Skin epidermis (tissue), 12 donors: ENCODE measurements around the gene TMEM150A.
"Not testable (repeated sequence)": the region's sequence is repeated elsewhere in the genome, so short reads cannot be mapped to it uniquely, and the experiment has no call there.

Experiments
- H3K27ac ChIP-seq, 21 experiments: fragments of 200-600 bp; sonication (generic) in 11 of 21; one replicate each; pipeline ENCODE4 v1.5.0; 2020; ENCODE audit warnings: mild to moderate bottlenecking in 3 of 21, inconsistent platforms in 2 of 21, moderate library complexity in 2 of 21
- H3K4me3 ChIP-seq, 7 experiments: fragments of 200-600 bp; sonication (generic) in 2 of 7; one replicate each; pipeline ENCODE4 v1.5.0; 2020; ENCODE audit warnings: inconsistent platforms in 2 of 7, mild to moderate bottlenecking in 2 of 7, moderate library complexity in 1 of 7

TMEM150A gene, protein sequence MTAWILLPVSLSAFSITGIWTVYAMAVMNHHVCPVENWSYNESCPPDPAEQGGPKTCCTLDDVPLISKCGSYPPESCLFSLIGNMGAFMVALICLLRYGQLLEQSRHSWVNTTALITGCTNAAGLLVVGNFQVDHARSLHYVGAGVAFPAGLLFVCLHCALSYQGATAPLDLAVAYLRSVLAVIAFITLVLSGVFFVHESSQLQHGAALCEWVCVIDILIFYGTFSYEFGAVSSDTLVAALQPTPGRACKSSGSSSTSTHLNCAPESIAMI

DNA sequence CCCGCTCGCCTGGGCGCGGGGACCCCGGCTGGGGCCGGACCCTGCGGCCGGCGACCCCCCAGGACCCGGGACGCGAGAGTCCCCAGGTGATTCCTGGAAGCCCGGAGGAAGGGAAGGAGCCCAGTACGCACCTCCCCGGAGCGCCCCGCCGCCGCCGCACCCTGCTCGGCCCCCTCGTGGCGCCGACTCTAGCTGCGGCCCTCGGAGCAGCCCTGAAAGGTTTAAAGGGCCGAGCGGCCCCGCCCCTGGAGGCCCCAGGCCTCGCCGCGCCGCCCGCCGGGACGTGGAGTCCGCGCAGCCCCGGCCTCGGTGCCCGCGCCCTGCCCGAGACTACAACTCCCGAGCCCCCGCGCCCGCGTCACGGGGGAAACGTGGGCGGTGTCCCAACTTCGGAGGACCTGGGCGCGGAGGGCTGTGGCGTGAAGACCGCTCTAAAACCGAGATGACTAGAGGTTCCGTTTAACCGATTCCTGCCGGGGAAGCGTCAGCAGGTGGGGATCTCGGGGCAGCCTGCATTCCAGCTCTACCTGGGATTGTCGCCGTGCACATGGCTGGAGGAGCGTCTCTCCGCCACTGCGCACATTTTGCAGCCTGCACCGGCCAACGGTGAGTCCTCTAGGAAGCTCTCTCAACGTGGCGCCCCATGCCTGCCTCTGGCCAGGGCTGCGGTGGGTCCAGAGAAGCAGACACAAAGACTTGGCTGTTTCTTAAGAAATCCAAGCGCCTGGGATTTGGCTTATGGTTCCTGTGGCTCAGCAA lies at the start of gene TMEM150A:
Gene TMEM150A (minus strand): TSS at position 223 of the 759 bp plus-strand sequence. CDS start 750 bp downstream, outside the sequence.
- peak within 1 kb of the TSS in 20 of 21 experiments; percentile 52 to 96 (median 84) for H3K27ac ChIP-seq
- H3K4me3 ChIP-seq, result peak within 1 kb of the TSS; percentile 58 to 85 (median 75)

DNA sequence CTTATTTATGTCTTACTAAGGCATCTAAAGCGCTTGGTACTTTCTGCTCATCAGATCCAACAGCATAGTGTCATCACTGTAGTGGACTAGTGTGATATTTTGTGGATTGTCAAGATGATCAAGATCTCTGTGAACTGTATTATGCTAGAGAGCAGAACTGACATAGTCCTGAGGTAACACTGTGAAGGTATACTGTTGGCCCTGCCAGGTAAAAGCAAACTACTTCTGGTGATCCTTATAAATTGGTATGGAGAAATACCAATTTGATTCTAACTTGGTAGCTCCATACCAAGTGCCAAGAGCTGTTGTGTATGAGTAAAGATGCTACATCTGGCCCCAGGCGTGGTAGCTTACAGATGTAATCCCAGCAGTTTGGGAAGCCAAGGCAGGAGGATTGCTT lies 49.6 kb upstream of the TMEM150A start:
- Histone ChIP-seq H3K4me3 (no peak overlapping the region), H3K27ac (no peak overlapping the region)

DNA sequence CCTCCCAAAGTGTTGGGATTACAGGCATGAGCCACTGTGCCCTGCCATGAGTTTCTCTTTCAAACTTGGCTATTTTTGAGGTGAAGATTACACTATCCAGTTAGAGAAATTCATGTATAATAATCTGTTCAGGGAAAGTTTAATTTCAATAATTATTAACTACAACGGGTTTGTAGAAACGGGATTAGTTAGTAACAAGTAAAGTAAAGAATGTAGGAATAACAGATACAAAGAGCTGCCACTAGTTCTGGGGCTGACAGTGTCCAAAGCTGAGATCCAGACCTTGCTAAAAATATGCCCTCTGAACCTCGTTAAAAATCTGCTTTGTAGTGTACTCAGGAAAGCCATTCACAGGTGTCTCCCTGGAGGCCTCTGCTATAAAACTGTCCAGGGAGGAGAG lies 48.6 kb upstream of the TMEM150A start:
- Histone ChIP-seq H3K4me3 (no peak overlapping the region), H3K27ac (no peak overlapping the region)

DNA sequence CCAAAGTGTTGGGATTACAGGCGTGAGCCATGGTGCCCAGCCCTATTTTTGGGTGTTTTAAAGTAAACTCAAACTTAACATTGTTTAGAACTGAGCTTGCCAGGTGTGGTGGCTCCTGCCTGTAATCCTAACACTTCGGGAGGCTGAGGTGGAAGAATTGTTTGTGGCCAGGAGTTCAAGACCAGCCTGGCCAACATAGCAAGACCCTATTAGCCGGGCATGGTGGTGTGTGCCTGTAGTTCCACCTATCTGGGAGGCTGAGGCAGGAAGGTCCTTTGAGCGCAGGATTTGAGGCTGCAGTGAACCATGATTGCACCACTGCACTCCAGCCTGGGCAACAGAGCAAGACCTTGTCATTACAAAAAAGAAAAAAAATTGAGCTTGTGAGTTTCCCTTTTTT lies 48.0 kb upstream of the TMEM150A start:
- Histone ChIP-seq H3K4me3 (no peak overlapping the region), H3K27ac (no peak overlapping the region)

DNA sequence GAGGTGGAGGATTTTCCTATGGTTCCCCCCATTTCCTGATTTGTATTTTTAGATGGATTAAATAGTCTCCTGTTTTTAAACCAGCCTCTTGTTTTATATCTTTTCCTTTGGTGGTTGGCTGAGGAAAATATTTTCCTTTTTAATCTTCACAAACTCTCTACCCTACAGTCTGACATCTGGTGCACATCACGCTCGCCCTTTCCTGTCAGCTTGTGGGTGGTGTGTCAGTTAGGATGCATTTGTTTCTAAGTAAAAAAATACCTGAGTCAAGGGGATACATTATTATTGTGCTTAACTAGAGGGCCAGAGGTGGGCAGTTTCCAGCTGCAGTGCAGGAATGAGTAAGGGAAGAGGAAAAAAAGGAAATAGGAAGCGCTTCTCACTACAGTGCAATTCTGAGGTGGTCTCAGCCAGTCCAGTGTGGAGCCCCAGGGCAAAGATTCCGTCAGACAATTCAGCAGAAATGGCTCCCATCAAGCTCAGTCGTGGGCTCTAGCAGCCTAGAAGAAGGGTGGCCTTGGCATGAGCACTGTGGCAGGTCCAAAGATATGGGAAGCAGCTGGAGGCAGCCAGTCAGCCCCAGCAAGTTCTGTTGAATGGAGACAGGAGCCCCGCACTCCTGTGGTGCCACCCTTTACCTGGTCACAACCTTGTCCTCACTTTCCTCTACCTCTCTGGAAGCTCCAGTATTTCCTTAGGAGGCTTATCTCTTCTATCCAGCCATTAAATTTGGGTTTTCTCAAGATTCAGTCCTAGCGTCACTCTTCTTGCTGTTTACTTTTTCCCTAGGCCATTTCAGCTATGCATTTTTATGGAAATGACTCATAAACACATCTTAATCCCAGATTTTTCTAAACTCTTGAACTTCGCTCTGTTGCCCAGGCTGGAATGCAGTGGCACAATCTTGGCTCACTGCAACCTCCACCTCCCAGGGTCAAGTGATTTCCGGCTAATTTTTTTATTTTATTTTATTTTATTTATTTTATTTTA lies 47.0 kb upstream of the TMEM150A start:
- no peak overlapping the region for H3K27ac ChIP-seq
- no peak overlapping the region for H3K4me3 ChIP-seq

DNA sequence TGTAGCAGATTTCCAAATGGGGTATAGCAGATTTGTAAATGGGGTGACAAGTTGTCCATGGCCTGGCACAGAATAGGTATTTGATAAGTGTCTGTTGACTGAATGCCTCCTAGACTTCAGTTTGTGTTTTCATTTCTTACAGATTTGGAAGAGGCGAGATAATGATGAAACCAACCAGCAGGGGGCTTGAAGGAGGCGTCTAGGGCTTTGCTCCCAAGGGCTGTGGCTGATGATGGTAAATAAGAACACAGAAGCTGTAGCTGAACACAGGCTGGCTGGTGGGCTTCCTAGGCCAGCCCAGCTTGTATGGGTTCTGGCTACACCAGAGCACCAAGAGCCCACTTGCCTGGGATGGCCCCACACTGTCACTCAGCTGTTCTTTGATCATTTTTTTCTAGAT lies 46.1 kb upstream of the TMEM150A start:
- no peak overlapping the region for H3K4me3 ChIP-seq
- peak overlapping the region in 1 of 21 experiments; percentile 0 for H3K27ac ChIP-seq

DNA sequence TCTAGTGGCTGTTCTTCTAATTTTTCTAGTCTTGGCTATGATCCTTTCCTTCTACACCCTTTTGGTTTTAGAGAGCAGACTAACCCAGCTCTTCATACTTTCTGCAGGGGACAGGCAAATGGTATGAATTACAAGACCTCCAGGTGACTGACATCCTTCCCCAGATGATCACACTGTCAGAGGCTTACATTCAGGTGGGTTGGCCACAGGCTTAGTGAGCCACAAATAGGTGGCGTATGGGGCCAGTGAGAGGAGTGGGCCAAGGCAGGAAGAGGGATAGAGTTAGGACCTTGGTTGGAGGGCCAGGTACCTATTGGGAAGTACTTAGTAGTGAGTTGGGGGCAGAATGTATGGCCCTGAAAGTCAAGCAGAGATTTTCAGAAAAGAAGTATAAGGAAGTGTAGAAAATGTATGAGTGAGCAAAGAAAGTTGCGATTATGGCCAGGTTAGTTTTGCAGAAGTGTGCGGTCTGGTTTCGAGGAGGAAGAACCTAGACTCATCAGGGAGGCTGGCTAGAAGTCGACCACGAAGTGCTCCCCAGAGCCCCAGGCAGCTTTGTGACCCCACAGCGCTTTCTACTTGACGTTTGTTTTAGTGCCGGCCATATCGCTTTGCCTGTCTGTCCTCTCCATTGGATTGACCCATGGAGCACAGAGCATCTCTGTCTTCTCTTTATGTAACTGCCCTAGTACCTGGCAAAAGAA lies 45.5 kb upstream of the TMEM150A start:
- Histone ChIP-seq H3K27ac (peak overlapping the region in 1 of 21 experiments; percentile 0), H3K4me3 (no peak overlapping the region)

DNA sequence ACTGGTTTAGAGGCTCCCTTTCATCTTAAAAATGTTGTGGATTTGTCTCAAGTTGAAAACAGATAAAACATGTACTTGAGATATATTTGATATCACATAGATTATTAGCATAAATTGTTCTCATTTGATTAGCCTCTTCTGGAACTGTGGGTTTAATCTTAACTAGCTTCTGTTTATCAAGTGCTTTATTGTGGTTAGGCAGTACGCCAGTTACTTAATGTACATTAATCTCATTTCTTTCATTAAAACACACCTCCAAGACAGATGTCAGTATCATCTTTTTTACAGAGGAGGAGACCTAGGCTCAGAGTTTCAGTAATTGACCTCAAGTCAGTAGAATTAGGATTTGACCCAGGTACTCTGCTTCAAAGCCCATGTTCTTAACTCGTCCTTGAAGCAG lies 43.7 kb upstream of the TMEM150A start:
- no peak overlapping the region for H3K27ac ChIP-seq
- no peak overlapping the region for H3K4me3 ChIP-seq

DNA sequence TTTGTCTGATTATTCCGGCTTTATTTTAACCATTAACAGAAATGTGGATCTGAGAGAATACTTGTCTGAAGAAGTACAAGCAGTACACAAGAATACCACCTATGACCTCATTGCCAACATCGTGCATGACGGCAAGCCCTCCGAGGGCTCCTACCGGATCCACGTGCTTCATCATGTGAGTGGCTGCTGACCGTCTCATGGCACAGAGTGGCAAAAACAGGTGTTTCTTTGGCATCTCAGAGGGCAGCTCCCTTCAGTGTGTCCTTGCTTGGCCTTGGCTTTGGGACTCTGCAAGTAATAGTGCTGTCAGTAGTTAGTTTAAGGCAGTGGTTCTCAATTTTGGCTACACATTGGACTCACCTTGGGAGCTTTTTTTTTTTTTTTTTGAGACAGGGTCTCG lies 42.4 kb upstream of the TMEM150A start:
- H3K4me3 ChIP-seq, result no peak overlapping the region
- H3K27ac ChIP-seq, result no peak overlapping the region

DNA sequence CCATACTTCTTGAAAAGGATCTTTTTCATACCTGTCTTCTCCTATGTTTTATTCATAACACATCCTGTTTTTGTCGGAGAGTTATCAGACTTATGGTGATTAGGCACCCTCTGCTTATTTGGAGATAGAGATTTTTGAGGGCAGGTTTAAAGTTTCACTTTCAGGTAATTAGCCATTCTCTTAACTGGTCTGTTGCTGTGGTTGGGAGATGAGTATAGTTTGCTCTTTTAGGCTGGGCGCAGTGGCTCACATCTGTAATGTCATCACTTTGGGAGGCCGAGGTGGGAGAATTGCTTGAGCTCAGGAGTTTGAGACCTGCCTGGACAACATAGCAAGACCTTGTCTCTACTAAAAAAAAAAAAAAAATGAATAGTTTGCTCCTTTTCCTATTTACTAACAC lies 40.2 kb upstream of the TMEM150A start:
- Histone ChIP-seq H3K27ac (peak overlapping the region in 2 of 21 experiments; percentile 35 to 63), H3K4me3 (no peak overlapping the region)

DNA sequence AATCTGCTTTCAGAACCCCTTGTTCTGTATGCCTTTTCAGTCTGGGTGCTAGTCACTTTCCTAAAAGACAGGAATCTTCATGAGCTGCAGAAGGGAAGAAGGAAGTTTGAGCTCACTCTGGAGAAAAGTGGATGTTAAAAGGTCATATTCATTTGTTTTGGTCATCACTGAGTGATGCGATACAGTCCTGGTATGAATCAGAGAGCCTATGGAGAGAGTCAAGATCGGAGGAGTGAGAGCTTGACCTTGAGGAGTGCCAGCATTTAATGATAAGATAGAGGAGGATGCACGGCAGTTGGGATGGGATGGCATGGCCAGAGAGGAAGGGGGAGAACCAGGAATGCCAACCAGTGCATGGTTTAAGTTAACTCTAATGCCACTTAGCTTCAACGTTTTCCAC lies 33.1 kb upstream of the TMEM150A start:
- H3K4me3 ChIP-seq, result no peak overlapping the region
- no peak overlapping the region for H3K27ac ChIP-seq

DNA sequence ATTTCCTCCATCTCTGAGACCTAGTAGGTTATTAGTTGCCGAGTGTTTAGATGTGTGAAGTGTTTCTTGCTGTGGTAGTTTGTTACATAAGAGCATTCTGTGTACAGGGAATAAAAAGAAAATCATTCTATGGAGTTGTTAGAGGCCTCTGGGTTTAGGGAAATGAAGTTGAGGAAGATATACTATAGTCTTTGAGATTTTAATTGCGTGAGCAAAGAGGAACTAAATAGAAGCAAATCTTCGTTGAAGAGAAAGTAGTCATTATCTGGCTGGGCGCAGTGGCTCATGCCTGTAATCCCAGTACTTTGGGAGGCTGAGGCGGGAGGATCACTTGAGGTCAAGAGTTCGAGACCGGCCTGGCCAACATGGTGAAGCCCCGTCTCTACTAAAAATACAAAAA lies 32.5 kb upstream of the TMEM150A start:
- Histone ChIP-seq H3K4me3 (no peak overlapping the region), H3K27ac (no peak overlapping the region)

DNA sequence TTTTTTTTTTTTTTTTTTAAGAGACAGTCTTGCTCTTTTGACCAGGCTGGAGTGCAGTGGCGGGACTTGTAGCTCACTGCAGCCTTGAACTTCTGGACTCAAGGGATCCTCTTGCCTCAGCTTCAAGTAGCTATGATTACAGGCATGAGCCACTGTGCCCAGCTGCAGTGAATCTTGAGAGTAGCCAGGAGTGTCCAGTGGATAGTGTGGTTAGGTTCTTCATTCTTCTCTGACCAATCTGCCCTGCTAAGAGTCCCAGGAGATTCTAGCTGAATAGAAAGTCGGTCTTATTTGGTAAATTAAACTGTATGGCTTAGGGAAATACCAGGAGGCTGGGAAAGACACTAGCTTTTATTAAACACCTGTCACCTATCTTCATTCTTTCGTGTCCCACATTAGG lies 28.8 kb upstream of the TMEM150A start:
- Histone ChIP-seq H3K27ac (no peak overlapping the region), H3K4me3 (no peak overlapping the region)

DNA sequence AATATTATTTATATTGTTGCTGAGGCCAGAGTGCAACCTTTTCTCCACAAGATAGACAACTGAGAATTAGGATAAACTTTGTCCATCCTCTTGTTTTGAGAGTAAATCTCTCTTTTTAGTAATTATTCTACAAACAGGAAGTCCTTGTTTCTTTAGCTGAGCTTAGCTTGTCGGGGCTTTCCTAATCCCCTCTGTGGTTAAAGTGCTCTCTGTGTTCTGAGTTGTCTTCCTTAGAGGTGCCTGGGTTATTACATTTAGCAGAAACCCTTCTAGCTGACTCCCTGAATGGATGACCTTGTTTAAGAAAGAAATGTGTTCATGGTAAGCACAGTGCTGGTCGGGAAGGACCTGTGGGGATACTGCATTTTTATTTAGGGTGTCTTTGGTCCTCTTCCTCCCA lies 26.2 kb upstream of the TMEM150A start:
- Histone ChIP-seq H3K4me3 (no peak overlapping the region), H3K27ac (no peak overlapping the region)

DNA sequence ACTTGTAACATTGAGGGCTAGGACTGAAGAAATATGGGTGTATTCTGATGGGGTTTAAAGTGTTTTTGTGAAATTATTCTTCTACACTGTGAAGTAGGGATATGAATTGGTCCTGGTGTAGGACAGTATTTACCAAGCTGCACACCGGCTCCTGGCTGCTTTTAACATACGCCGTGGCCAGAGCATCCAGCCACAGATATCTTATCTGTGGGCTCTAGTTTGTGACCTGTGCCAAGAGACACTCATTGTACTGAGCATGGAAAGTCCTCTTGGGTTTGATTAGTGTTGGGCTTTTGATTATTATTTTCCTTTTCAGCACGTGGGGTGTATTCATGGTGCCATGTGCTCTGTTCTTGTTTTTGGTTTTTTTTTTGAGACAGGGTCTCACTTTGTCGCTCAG lies 21.5 kb upstream of the TMEM150A start:
- Histone ChIP-seq H3K27ac (no peak overlapping the region), H3K4me3 (no peak overlapping the region)

DNA sequence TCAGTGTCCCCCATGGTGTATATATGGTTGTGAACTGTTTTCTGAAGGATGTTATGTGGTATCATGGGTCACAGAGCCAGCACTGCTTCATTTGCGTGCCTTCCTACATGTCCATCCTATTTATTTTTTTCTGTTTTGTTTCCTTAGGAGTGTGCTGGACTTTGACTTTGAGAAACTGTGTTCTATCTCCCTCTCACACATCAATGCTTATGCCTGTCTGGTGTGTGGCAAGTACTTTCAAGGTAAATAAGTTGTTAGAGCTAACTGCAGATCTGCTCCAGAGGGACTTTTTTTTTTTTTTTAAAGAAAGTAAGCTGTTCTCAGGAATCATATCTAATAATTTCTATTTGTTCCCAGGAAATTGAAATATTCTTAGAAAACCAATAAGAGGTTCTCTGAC lies 18.8 kb upstream of the TMEM150A start:
- no peak overlapping the region for H3K4me3 ChIP-seq
- no peak overlapping the region for H3K27ac ChIP-seq

DNA sequence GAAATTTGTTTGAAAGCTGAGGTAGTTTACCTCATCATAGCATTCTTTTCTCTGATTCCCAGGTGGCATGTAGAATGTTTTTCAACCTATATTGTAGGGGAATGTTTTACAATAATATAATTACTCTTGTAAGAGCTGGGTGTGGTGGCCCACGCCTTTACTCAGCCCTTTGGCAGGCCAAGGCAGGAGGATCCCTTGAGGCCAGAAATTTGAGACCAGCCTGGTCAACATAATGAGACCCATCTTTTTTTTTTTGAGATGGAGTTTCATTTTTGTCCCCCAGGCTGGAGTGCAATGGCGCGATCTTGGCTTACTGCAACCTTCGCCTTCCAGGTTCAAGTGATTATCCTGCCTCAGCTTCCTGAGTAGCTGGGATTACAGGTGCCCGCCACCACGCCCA lies 17.1 kb upstream of the TMEM150A start:
- Histone ChIP-seq H3K4me3 (no peak overlapping the region), H3K27ac (no peak overlapping the region)

DNA sequence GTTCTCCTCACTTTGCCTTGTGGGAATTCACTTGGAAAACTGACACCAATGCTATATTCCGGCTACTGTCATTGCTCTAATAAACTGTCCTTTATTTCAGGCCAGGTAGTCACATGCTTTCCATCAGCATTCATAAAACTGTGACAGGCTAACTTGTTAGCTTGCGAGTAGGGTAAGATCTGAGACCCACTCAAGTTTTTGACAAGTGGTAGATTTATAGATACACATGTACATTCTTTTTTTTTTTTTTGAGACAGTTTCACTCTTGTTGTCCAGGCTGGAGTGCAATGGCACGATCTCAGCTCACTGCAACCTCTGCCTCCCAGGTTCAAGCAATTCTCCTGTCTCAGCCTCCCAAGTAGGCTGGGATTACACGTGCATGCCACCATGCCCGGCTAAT lies 15.2 kb upstream of the TMEM150A start:
- not testable (repeated sequence) for H3K4me3 ChIP-seq, H3K27ac ChIP-seq

DNA sequence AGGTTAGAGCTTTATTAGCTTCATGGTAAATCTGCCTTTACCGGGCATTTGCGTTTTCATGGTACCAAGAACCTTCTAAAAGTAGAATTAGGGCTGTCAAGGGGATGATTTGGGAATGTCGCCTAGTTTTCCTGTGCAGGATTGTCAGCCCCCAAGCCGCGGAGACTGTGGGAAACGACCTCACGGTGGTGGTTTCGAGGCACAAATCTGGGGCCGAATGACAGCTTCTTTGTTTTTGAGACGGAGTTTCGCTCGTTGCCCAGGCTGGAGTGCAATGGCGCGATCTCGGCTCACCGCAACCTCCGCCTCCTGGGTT lies 12.9 kb upstream of the TMEM150A start:
- H3K27ac ChIP-seq, result peak overlapping the region in 18 of 21 experiments; percentile 63 to 96 (median 87)
- peak overlapping the region in 6 of 7 experiments; percentile 82 to 97 (median 92) for H3K4me3 ChIP-seq

DNA sequence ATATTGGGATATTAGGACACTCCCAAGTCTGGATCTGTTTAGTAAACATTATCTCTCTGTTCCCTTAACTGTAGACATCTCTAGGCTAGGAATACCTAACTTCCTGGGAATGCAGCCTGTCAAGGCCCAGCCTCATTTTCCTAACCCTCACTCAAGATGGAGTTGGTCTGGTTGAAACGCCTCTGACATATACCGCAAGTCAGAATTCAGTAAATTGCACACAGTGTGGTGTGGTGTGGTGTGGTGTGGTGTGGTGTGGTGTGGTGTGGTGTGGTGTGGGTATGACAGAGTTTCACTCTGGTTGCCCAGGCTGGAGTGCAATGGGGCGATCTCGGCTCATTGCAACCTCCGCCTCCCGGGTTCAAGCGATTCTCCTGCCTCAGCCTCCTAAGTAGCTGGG lies 12.3 kb upstream of the TMEM150A start:
- H3K4me3 ChIP-seq, H3K27ac ChIP-seq: not testable (repeated sequence)
